Muscle of leg (tissue), 11 donors: ENCODE measurements around the gene ATRN. TPM values are rescaled to one million over a fixed set of nuclear protein-coding genes. Genes with fewer than 3 reads are reported as not detected.
"Not testable (repeated sequence)": the region's sequence is repeated elsewhere in the genome, so short reads cannot be mapped to it uniquely, and the experiment has no call there.

ENCODE experiments used
- DNase-seq: peaks from one replicate; pipeline ENCODE4 v3.0.0; 2013
- H3K27ac ChIP-seq: one replicate; pipeline ENCODE4 v1.5.1; 2013; ENCODE audit warnings: mild to moderate bottlenecking, low read length, control low read depth
- H3K27me3 ChIP-seq: one replicate; pipeline ENCODE4 v1.6.1; 2013; ENCODE audit warnings: low read length; ENCODE audit not compliant: control insufficient read depth, insufficient read depth
- H3K36me3 ChIP-seq: one replicate; pipeline ENCODE4 v1.6.1; 2013; ENCODE audit warnings: low read length; ENCODE audit not compliant: control insufficient read depth, insufficient read depth
- H3K4me1 ChIP-seq: one replicate; pipeline ENCODE4 v1.6.1; 2013; ENCODE audit warnings: low read length; ENCODE audit not compliant: control insufficient read depth, insufficient read depth
- H3K4me3 ChIP-seq: one replicate; pipeline ENCODE4 v1.5.1; 2013; ENCODE audit warnings: low read length, control low read depth
- H3K9me3 ChIP-seq: replicated peaks from 2 replicates; pipeline ENCODE4 v1.6.1; 2013; ENCODE audit warnings: low read depth, low read length; ENCODE audit not compliant: control insufficient read depth
- WGBS: methylation state at CpG from one replicate; pipeline ENCODE4 v1.1.5; 2013; ENCODE audit warnings: missing lambda C conversion rate; ENCODE audit not compliant: insufficient coverage; 5-methylcytosine and 5-hydroxymethylcytosine counted together
- polyA plus RNA-seq, 8 donors: library from polyadenylated mRNA; unstranded; fragments of 120-200 nt; gene quantifications; one replicate each; pipeline versions ENCODE4 v1.2.1 to v1.2.3, GENCODE V29; 2013; ENCODE audit warnings: inconsistent platforms in 1 of 8, low replicate concordance in 1 of 8; ENCODE audit not compliant: insufficient read length in 8 of 8, insufficient read depth in 1 of 8
- total RNA-seq: library from RNA; stranded (reverse); fragments of 120-200 nt; gene quantifications from one replicate; pipeline ENCODE4 v1.2.4, GENCODE V29; 2013

The ATRN gene
- total and polyA plus RNA-seq, 9 donors: 19.6 to 32.1 (median 24.4) TPM

DNA sequence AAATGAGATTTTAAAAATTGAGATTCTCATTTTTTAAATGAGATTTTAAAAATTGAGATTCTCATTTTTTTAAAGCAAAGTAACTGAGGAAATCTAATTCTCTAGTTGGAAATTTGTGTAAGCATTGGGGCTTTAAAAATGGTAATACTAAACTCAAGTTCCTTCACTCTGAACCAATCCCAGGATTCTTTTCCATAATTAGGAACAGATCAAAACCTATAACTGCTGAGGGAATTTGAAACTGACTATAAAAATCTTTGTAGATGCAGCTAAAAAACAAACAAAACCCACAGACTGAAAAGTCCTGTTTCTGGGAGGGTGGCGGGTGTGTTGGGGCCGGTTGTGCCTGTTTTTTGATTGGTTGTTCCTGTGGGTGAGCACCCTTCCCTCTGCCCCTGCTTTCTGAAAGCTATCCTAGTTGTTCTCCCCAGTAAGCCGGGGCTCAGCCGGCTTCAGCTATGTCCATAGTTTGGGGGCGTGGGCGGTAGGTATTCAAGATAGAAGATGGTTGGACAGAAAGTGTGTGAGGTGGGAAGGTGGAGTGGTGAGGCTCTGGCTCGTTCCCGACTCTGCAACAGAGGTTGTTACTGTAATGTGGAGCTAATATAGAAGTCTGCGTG lies 143.1 kb downstream of the ATRN start:
- no peak for DNase-seq

DNA sequence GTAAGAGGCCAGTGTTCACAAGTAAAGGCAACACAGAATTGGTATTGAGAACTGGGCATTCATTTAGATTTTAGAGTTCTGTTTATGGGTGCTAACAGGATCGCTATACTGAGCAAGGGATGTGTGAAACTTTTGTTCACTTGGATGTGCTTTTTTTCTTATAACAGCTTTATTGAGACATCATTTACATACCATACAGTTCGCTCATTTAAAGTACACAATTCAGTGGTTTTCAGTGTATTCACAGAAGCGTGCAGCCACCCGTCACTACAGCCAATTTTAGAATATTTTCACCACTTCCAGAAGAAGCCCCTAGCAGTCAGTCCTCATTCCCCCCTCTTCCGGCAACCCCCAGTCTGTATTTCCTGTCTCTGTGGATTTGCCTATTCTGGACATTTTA lies 143.6 kb downstream of the ATRN start:
- H3K4me3 ChIP-seq: no peak overlapping the region
- H3K36me3 ChIP-seq: peaks cover 16% of the 10 kb centered on the region
- H3K9me3 ChIP-seq: no peaks in the 10 kb centered on the region
- no peak for DNase-seq
- WGBS: 100% methylated on average over 2 of the region's 5 CpGs
- no peak overlapping the region for H3K27ac ChIP-seq
- peaks cover 6% of the 10 kb centered on the region for H3K4me1 ChIP-seq
- H3K27me3 ChIP-seq: no peaks in the 10 kb centered on the region

More for the DNA sequence above, 143.1 kb downstream of the ATRN start:
- Histone ChIP-seq H3K4me1 (peaks cover 6% of the 10 kb centered on the region), H3K27me3 (no peaks in the 10 kb centered on the region), H3K9me3 (no peaks in the 10 kb centered on the region), H3K36me3 (peaks cover 15% of the 10 kb centered on the region), H3K4me3 (no peak overlapping the region), H3K27ac (no peak overlapping the region)
- 60% methylated on average over 5 of the region's 9 CpGs for WGBS

DNA sequence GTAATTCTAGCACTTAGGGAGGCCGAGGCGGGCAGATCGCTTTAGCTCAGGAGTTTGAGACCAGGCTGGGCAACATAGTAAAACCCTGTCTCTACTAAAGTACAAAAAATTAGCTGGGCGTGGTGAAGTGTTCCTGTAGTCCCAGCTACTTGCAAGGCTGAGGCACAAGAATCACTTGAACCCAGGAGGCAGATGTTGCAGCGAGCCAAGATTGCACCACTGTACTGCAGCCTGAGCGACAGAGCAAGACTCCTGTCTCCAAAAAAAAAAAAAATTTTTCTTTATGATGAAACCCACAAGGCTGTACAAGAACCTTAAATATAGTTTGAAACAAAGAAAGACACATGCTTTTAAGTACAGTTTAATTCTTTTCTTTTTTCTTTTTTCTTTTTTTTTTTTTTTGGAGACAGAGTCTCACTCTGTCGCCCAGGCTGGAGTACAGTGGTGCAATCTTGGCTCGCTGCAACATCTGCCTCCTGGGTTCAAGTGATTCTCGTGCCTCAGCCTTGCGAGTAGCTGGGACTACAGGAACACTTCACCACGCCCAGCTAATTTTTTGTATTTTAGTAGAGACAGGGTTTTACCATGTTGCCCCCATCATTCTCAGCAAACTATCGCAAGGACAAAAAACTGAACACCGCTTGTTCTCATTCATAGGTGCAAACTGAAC lies 144.5 kb downstream of the ATRN start:
- H3K36me3 ChIP-seq: peaks cover 16% of the 10 kb centered on the region
- H3K4me3 ChIP-seq: not testable (repeated sequence)

DNA sequence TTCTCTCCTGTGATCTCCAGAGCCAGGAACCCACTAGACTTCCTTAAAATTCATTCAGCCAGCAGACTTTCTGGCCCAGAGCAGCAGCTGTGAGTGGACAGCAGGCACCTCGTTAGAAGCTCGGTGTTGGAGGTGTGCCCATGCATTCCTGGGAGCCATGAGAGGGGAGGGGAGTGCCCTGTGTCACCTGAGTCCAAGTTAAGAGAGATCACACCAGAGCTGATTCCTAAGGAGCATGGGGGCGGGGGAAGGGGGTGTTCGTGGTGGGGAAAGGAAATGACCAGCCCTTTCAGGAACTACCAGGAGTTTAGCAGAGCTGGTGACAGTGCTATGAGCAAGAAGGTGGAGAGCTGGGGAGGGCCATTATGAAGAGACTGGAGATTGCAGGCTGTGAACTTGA lies 145.4 kb downstream of the ATRN start:
- DNase-seq: no peak
- 33% methylated on average over 4 of the region's 4 CpGs for WGBS

More for the DNA sequence above, 144.5 kb downstream of the ATRN start:
- not testable (repeated sequence) for DNase-seq, H3K27ac ChIP-seq, H3K4me1 ChIP-seq, H3K27me3 ChIP-seq, H3K9me3 ChIP-seq
- 92% methylated on average over 4 of the region's 13 CpGs for WGBS

DNA sequence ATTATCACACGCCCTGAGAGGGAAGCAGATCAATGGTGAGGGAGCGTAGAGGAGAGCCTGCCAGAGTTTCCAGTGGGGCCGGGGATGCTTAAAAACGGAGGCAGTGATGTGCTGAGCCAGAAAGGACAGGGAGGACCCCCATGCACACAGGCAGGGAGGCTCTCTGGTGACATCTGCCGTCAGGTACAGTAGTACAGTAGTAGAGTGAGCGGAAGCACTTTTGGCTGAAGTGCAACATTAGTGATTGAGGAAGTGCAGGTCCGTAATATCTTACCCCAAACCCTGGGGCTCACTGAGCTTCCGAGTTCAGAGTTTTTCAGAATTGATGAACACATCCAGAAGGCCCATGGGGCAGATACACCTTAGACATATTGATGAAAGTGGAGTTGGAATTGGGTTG lies 150.3 kb downstream of the ATRN start:
- no peaks in the 10 kb centered on the region for H3K9me3 ChIP-seq
- 83% methylated on average over 2 of the region's 8 CpGs for WGBS
- H3K4me3 ChIP-seq: no peak overlapping the region
- H3K36me3 ChIP-seq: peaks cover 16% of the 10 kb centered on the region
- H3K4me1 ChIP-seq: peaks cover 4% of the 10 kb centered on the region
- no peak overlapping the region for H3K27ac ChIP-seq
- H3K27me3 ChIP-seq: no peaks in the 10 kb centered on the region
- no peak for DNase-seq

More for the DNA sequence above, 145.4 kb downstream of the ATRN start:
- H3K4me1 ChIP-seq: peaks cover 6% of the 10 kb centered on the region
- H3K36me3 ChIP-seq: peaks cover 16% of the 10 kb centered on the region
- no peak overlapping the region for H3K27ac ChIP-seq
- H3K4me3 ChIP-seq: no peak overlapping the region
- H3K9me3 ChIP-seq: no peaks in the 10 kb centered on the region
- no peaks in the 10 kb centered on the region for H3K27me3 ChIP-seq

DNA sequence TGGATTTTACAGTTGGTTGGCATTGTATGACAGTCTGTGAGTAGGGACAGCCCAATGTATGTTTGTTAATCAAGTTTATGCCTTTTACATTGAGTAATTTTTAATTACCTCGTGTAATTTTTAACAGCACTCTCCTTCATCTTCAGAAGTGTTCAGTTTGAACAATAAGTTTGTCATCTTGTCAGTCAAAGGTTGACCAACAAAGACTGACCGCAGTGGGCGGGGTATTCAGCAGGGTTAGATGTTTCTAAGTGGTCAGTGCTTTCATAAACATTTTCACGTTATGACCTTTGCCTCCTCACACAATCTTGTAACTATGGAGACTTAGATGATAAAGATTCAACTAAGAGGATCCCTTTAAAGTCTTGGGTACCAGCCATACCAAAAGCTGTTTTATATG lies 151.6 kb downstream of the ATRN start:
- no CpG with 5 or more reads among the region's 4 CpGs for WGBS
- no peak for DNase-seq
- peaks cover 18% of the 10 kb centered on the region for H3K36me3 ChIP-seq
- H3K27ac ChIP-seq: no peak overlapping the region
- no peak overlapping the region for H3K4me3 ChIP-seq
- H3K4me1 ChIP-seq: peaks cover 2% of the 10 kb centered on the region
- no peaks in the 10 kb centered on the region for H3K27me3 ChIP-seq
- H3K9me3 ChIP-seq: no peaks in the 10 kb centered on the region

DNA sequence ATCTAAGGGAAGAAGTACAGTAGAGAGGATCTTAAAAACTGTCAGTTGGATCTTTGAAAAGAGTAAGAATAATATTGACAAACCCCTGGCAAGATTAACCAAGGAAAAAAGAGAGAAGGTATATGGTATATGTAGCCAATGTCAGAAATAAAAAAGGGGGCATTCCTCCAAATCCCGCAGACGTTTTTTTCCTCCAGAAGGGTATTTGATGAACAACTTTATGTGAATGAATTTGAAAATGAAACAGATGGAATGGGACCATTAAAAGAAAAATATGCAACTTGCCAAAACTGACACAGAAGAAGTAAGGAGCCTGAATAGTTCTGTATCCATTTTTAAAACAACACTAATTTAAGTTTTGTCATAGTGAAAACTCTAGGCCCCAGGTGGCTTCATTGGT lies 156.7 kb downstream of the ATRN start:
- peaks cover 21% of the 10 kb centered on the region for H3K36me3 ChIP-seq
- H3K27me3 ChIP-seq: no peaks in the 10 kb centered on the region
- DNase-seq: no peak
- no peak overlapping the region for H3K27ac ChIP-seq
- no peaks in the 10 kb centered on the region for H3K9me3 ChIP-seq
- no peak overlapping the region for H3K4me3 ChIP-seq
- WGBS: no CpG with 5 or more reads among the region's 2 CpGs
- H3K4me1 ChIP-seq: no peaks in the 10 kb centered on the region

DNA sequence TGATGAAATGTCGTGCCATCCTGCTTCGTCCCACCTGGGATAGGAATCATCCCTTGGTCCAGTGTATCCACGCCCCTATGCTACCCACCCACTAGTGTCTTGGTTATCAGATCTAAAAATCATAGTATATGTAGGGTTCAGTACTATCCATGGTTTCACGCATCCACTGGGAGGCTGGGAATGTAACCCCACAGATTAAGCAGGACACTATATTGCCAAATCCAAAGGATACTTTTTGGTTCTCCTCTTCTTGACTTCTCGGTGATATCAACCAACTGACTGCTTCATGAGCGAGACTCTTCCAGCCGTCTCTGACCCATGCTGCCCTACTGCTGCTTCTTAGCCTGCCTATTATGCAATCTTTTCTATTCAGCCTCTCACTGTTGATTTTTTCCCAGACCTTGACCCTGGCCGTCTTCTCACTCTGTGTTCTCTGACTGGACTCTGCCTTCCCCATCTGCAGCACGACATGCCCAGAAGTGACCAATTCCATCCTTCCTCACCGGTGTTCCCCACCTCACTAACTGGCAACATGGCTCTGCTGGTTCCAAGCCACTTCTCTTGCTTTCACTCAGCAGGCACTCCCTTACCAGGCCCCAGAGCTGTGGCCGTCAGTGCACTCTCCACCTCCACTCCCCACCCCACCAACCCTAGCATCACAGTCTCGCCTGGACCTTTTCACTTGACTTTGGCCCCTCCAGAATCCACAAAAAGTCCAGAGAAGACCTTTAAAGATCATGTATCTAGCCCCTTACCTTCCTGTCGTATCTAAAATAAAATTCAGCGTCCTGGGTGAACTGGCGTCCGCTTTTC lies 157.9 kb downstream of the ATRN start:
- Histone ChIP-seq H3K36me3 (peaks cover 21% of the 10 kb centered on the region), H3K27ac (no peak overlapping the region)

DNA sequence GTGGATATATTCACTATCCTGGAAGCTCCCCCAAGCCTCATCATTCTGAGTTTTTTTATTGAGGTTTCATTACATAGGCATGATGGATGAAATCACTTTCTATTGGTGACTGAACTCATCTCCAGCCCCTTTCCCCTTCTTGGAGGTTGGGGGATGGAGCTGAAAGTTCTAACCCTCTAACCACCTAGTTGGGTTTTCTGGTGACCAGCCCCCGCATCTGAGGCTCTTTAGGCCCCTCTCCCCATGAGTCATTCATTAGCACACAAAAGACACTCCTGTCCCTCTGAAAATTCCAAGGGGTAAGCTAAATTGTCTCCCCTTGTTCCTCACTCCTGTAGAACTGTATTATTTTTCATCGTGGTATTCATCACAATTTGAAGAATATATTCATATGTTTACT lies 159.1 kb downstream of the ATRN start:
- Histone ChIP-seq H3K9me3 (no peaks in the 10 kb centered on the region), H3K27me3 (no peaks in the 10 kb centered on the region), H3K36me3 (peaks cover 26% of the 10 kb centered on the region), H3K4me1 (no peaks in the 10 kb centered on the region), H3K4me3 (no peak overlapping the region), H3K27ac (no peak overlapping the region)
- DNase-seq: no peak
- WGBS: 100% methylated on average over 1 of the region's 2 CpGs

More for the DNA sequence above, 157.9 kb downstream of the ATRN start:
- Histone ChIP-seq H3K9me3 (no peaks in the 10 kb centered on the region), H3K4me1 (no peaks in the 10 kb centered on the region), H3K27me3 (no peaks in the 10 kb centered on the region), H3K4me3 (no peak overlapping the region)
- DNase-seq: no peak
- WGBS: 86% methylated on average over 12 of the region's 16 CpGs

DNA sequence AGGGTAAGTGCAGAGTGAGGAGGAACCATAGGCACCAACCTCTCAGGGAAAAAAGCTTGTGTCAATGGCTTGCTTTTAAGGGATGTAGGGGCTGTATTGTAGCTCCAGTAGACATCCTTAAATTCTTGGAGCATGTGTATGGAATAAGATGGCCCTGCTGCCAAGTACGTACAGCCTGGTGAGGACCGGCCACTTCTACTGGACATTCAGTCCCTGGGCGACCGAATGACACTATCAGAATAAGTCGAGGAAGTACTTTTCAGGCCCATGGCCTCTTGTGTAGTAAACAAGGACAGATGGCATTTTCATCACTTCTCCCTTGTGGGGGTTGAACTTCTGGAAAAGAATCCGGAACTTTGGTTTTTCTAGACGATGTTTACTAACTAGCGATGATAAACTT lies 159.6 kb downstream of the ATRN start:
- no peaks in the 10 kb centered on the region for H3K4me1 ChIP-seq
- H3K36me3 ChIP-seq: peaks cover 26% of the 10 kb centered on the region
- H3K27ac ChIP-seq: no peak overlapping the region
- DNase-seq: peak; percentile 24
- no peak overlapping the region for H3K4me3 ChIP-seq
- H3K9me3 ChIP-seq: no peaks in the 10 kb centered on the region
- no peaks in the 10 kb centered on the region for H3K27me3 ChIP-seq
- WGBS: 100% methylated on average over 1 of the region's 8 CpGs
